ENCODE results near the gene MSMO1.

DNA sequence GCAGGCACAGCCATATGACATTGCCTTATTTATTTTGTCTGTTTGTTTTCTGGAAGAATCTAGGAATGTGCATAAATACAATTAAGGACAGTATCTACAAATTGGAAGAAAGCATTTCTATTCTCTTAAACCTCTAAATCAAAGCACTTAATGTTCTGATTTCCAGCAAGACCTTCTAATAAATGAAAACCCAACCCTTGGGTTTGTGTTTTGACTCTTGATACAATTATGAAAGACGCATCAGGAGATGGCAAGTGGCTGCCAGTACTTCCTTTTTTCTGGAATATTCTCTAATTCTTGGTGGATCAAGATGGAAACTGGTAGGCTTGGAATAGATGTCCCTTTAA, 50.9 kb downstream of the MSMO1 start:
- TF ChIP-seq, protein P1, sequence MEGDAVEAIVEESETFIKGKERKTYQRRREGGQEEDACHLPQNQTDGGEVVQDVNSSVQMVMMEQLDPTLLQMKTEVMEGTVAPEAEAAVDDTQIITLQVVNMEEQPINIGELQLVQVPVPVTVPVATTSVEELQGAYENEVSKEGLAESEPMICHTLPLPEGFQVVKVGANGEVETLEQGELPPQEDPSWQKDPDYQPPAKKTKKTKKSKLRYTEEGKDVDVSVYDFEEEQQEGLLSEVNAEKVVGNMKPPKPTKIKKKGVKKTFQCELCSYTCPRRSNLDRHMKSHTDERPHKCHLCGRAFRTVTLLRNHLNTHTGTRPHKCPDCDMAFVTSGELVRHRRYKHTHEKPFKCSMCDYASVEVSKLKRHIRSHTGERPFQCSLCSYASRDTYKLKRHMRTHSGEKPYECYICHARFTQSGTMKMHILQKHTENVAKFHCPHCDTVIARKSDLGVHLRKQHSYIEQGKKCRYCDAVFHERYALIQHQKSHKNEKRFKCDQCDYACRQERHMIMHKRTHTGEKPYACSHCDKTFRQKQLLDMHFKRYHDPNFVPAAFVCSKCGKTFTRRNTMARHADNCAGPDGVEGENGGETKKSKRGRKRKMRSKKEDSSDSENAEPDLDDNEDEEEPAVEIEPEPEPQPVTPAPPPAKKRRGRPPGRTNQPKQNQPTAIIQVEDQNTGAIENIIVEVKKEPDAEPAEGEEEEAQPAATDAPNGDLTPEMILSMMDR (IDR thresholded peaks at IDR 0.05) = no peak
- no peak for TF ChIP-seq POLR2A (IDR thresholded peaks at IDR 0.05)

All from Peyer's patch (tissue), 4 donors.